HG03442 (cell line): ENCODE measurements around the gene PEPD.
A peak's percentile ranks its signal among the peaks of the same experiment; 100 is the strongest.

ENCODE experiments used
- ATAC-seq: cut with Tn5 transposase; IDR thresholded peaks from one replicate; pipeline ENCODE4 v1.9.1; 2021; ENCODE audit warnings: mild to moderate bottlenecking, moderate library complexity; ENCODE audit not compliant: unreplicated experiment

Gene PEPD

GRCh38 chr19:33388725-33389420 lies 132.7 kb downstream of the PEPD start:
- ATAC-seq, result no peak

GRCh38 chr19:33388231-33388724 lies 133.3 kb downstream of the PEPD start:
- ATAC-seq, result no peak

GRCh38 chr19:33387351-33388230 lies 134.0 kb downstream of the PEPD start:
- ATAC-seq, result no peak

GRCh38 chr19:33386361-33386858 lies 135.2 kb downstream of the PEPD start:
- ATAC-seq, result no peak

- no peak for ATAC-seq
Measured at GRCh38 chr19:33385956-33386355, 135.6 kb downstream of the PEPD start.

- ATAC-seq, result no peak
Measured at GRCh38 chr19:33384983-33385382, 136.6 kb downstream of the PEPD start.

- no peak for ATAC-seq
Measured at GRCh38 chr19:33383720-33384292, 137.8 kb downstream of the PEPD start.

- ATAC-seq, result no peak
Measured at GRCh38 chr19:33382982-33383381, 138.6 kb downstream of the PEPD start.

GRCh38 chr19:33382006-33382405 lies 139.6 kb downstream of the PEPD start:
- ATAC-seq, result no peak

GRCh38 chr19:33381101-33381500 lies 140.5 kb downstream of the PEPD start:
- ATAC-seq, result no peak

- ATAC-seq, result no peak
Measured at GRCh38 chr19:33379151-33379829, 142.3 kb downstream of the PEPD start.

GRCh38 chr19:33377586-33378475 lies 143.8 kb downstream of the PEPD start:
- ATAC-seq, result no peak

GRCh38 chr19:33376941-33377557 lies 144.5 kb downstream of the PEPD start:
- no peak for ATAC-seq

- ATAC-seq, result no peak
Measured at GRCh38 chr19:33376423-33376822, 145.2 kb downstream of the PEPD start.

GRCh38 chr19:33375837-33376159 lies 145.8 kb downstream of the PEPD start:
- ATAC-seq, result no peak

- ATAC-seq, result no peak
Measured at GRCh38 chr19:33375156-33375836, 146.3 kb downstream of the PEPD start.

GRCh38 chr19:33374236-33374714 lies 147.3 kb downstream of the PEPD start:
- ATAC-seq, result no peak

GRCh38 chr19:33373453-33374235 lies 147.9 kb downstream of the PEPD start, which contains the start of gene CEBPG:
TSS of gene CEBPG (plus strand) at chr19:33373709. CDS start at chr19:33379240, 5,531 bp downstream.
- peak; percentile 86 for ATAC-seq
